Spleen (tissue), 11 donors: ENCODE data around the gene ITGA7. TPM values are rescaled to one million over a fixed set of nuclear protein-coding genes. Genes with fewer than 3 reads are reported as not detected.

Experiments used
- DNase-seq: peaks from one replicate; pipeline ENCODE4 v3.0.0-alpha.2; 2020
- H3K27ac ChIP-seq, 8 donors: fragments of 200-600 bp; sonication (generic) in 7 of 8; 1 replicate in 4 of 8; 2 replicates in 4 of 8; pipeline versions ENCODE4 v1.5.0 to v1.8.0; 2016 to 2021; ENCODE audit warnings: inconsistent platforms in 4 of 8, mild to moderate bottlenecking in 4 of 8, moderate library complexity in 1 of 8
- H3K27me3 ChIP-seq, 7 donors: fragments of 200-600 bp; sonication (generic) in 6 of 7; replicated peaks in 1 of 7; 1 replicate in 4 of 7; 2 replicates in 3 of 7; pipeline versions ENCODE4 v1.5.0 to v1.8.0; 2016 to 2021; ENCODE audit warnings: inconsistent platforms in 3 of 7, mild to moderate bottlenecking in 1 of 7
- H3K36me3 ChIP-seq, 6 donors: fragments of 200-600 bp; sonication (generic) in 5 of 6; 1 replicate in 4 of 6; 2 replicates in 2 of 6; pipeline versions ENCODE4 v1.5.0 to v1.8.0; 2016 to 2021; ENCODE audit warnings: inconsistent platforms in 2 of 6
- H3K4me1 ChIP-seq, 6 donors: fragments of 200-600 bp; sonication (generic) in 5 of 6; 1 replicate in 3 of 6; 2 replicates in 3 of 6; pipeline versions ENCODE4 v1.5.0 to v1.8.0; 2016 to 2021; ENCODE audit warnings: inconsistent platforms in 3 of 6
- H3K4me3 ChIP-seq, 8 donors: fragments of 200-600 bp; sonication (generic) in 7 of 8; 1 replicate in 4 of 8; 2 replicates in 4 of 8; pipeline versions ENCODE4 v1.5.0 to v1.8.0; 2016 to 2021; ENCODE audit warnings: inconsistent platforms in 4 of 8, mild to moderate bottlenecking in 4 of 8, moderate library complexity in 2 of 8
- H3K9me3 ChIP-seq, 8 donors: fragments of 200-600 bp; sonication (generic) in 7 of 8; 1 replicate in 4 of 8; 2 replicates in 4 of 8; pipeline versions ENCODE4 v1.5.0 to v1.8.0; 2016 to 2021; ENCODE audit warnings: inconsistent platforms in 4 of 8
- CTCF ChIP-seq, 11 experiments: fragments of 200-600 bp in 7 of 11; fragments of 450-650 bp in 4 of 11; sonication (generic) in 4 of 11; IDR thresholded peaks in 8 of 11; conservative IDR thresholded peaks in 3 of 11; 1 replicate in 7 of 11; 2 replicates in 4 of 11; pipeline versions ENCODE4 v1.4.0 to v1.8.0; 2016 to 2021; ENCODE audit warnings: antibody characterized with exemption in 11 of 11, inconsistent platforms in 4 of 11, mild to moderate bottlenecking in 1 of 11
- POLR2A ChIP-seq, 3 donors: fragments of 450-650 bp; IDR thresholded peaks; one replicate each; pipeline ENCODE4 v1.5.1; 2017; ENCODE audit warnings: antibody characterized with exemption in 3 of 3, mild to moderate bottlenecking in 1 of 3
- POLR2AphosphoS5 ChIP-seq, 3 donors: sonication (generic); formaldehyde crosslinking; IDR thresholded peaks; one replicate each; pipeline ENCODE4 v1.5.1; 2017; ENCODE audit warnings: antibody characterized with exemption in 3 of 3
- WGBS, 5 donors: extraction: QIAGEN DNeasy Blood & Tissue Kit in 3 of 5; methylation state at CpG; one replicate each; pipeline versions ENCODE4 v1.1.5 to v1.1.7; 2013 to 2018; 5-methylcytosine and 5-hydroxymethylcytosine counted together
- intact Hi-C: fragments of 100-400 bp; cut with DNase I; formaldehyde crosslinking; loops from one replicate; pipeline ENCODE4 v1.15.0; 2023; ENCODE audit warnings: low total_unique reads
- polyA plus RNA-seq, 3 donors: library from polyadenylated mRNA; stranded (reverse); fragments of 200-250 nt; gene quantifications; one replicate each; pipeline ENCODE4 v1.2.1, GENCODE V29; 2013
- total RNA-seq, 7 donors: library from RNA; depleted of rRNA in 3 of 7; stranded (reverse); fragments of >200 nt in 3 of 7; fragmentation: NEBNext Ultra II Directional in 4 of 7; extraction: Animal tissue kit (Norgen Biotek cat#: 25700) in 4 of 7; gene quantifications; one replicate each; pipeline versions ENCODE4 v1.1.0 to v1.2.1, GENCODE V29; 2016 to 2021
- donor health status: healthy with polysubstance abuse.
- donor health status: DM: no; HTN: no; CAD: no; lungs with moderate emphysema.
- donor health status: DM: no; HTN: no; CAD: no.
- donor health status: Bipolar disorder and iron deficiency.
- donor health status: healthy.
- donor health status: DM: no; HTN: no; CAD: no.
- donor health status: DM: yes; HTN: yes; CAD: no.

The ITGA7 gene
- total and polyA plus RNA-seq, 10 donors, result 4.4 to 93.2 (median 19.6) TPM

GRCh38 chr12:55707219-55707671 lies 459 bp downstream of the ITGA7 start:
- intact Hi-C loops, result no loop called here
- no peak for TF ChIP-seq POLR2A (IDR thresholded peaks at IDR 0.05)
- Histone ChIP-seq H3K27ac (peak overlapping the region in 3 of 8 donors; percentile 16 to 56 (median 48)), H3K9me3 (no peaks in the 10 kb centered on the region), H3K27me3 (peaks cover 0 to 28% (median 0%) of the 10 kb centered on the region in 7 donors), H3K36me3 (no peaks in the 10 kb centered on the region), H3K4me3 (peak overlapping the region; percentile 51 to 90 (median 62)), H3K4me1 (peaks cover 12 to 63% (median 28%) of the 10 kb centered on the region in 6 donors)
- DNase-seq, result no peak
- WGBS, 5 donors, result 10 to 16% (median 11%) methylated on average over 14 to 22 of the region's 22 CpGs

GRCh38 chr12:55706568-55707218 lies 1.0 kb downstream of the ITGA7 start:
- intact Hi-C loops, result no loop called here
- H3K27me3 ChIP-seq, result peaks cover 0 to 28% (median 0%) of the 10 kb centered on the region in 7 donors
- H3K9me3 ChIP-seq, result no peaks in the 10 kb centered on the region
- DNase-seq, result peak; percentile 14
- H3K4me3 ChIP-seq, result peak overlapping the region in 6 of 8 donors; percentile 51 to 90 (median 68)
- H3K36me3 ChIP-seq, result no peaks in the 10 kb centered on the region
- no peak for TF ChIP-seq POLR2A (IDR thresholded peaks at IDR 0.05)
- TF ChIP-seq POLR2AphosphoS5 (IDR thresholded peaks at IDR 0.05), result no peak
- no peak for TF ChIP-seq CTCF (IDR thresholded peaks at IDR 0.05 in 8 of 11, conservative IDR thresholded peaks at IDR 0.05 in 3 of 11)
- peak overlapping the region in 2 of 8 donors; percentile 16 to 56 for H3K27ac ChIP-seq
- WGBS, 5 donors, result 60 to 95% (median 81%) methylated on average over 2 of the region's 2 CpGs
- peaks cover 12 to 61% (median 28%) of the 10 kb centered on the region in 6 donors for H3K4me1 ChIP-seq

GRCh38 chr12:55705782-55706402 lies 1.8 kb downstream of the ITGA7 start:
- Histone ChIP-seq H3K9me3 (no peaks in the 10 kb centered on the region), H3K36me3 (no peaks in the 10 kb centered on the region), H3K4me1 (peaks cover 12 to 55% (median 28%) of the 10 kb centered on the region in 6 donors), H3K4me3 (peak overlapping the region in 2 of 8 donors; percentile 67 to 90), H3K27me3 (peaks cover 0 to 28% (median 0%) of the 10 kb centered on the region in 7 donors), H3K27ac (no peak overlapping the region)
- intact Hi-C loops, result no loop called here
- WGBS, 5 donors, result 27 to 55% (median 33%) methylated on average over 5 of the region's 5 CpGs
- TF ChIP-seq POLR2A (IDR thresholded peaks at IDR 0.05), result no peak
- TF ChIP-seq POLR2AphosphoS5 (IDR thresholded peaks at IDR 0.05), result no peak
- TF ChIP-seq CTCF (IDR thresholded peaks at IDR 0.05 in 8 of 11, conservative IDR thresholded peaks at IDR 0.05 in 3 of 11), result peak in 4 of 11 experiments; percentile 23 to 39 (median 36)
- DNase-seq, result peak; percentile 71

- H3K27ac ChIP-seq, result no peak overlapping the region
- H3K36me3 ChIP-seq, result no peaks in the 10 kb centered on the region
- no peaks in the 10 kb centered on the region for H3K9me3 ChIP-seq
- DNase-seq, result peak; percentile 37
- TF ChIP-seq POLR2AphosphoS5 (IDR thresholded peaks at IDR 0.05) (no peak), CTCF (IDR thresholded peaks at IDR 0.05 in 8 of 11, conservative IDR thresholded peaks at IDR 0.05 in 3 of 11) (no peak), POLR2A (IDR thresholded peaks at IDR 0.05) (no peak)
- H3K27me3 ChIP-seq, result peaks cover 0 to 28% (median 0%) of the 10 kb centered on the region in 7 donors
- intact Hi-C loops, result no loop called here
- H3K4me1 ChIP-seq, result peaks cover 12 to 55% (median 28%) of the 10 kb centered on the region in 6 donors
- 77 to 91% (median 83%) methylated on average over 9 of the region's 9 CpGs for WGBS, 5 donors
- H3K4me3 ChIP-seq, result no peak overlapping the region
Measured at GRCh38 chr12:55704824-55705718, 2.6 kb downstream of the ITGA7 start.
